Right renal pelvis (tissue), 4 donors: Measurements from ENCODE around the gene NAV2. TPM values are rescaled to one million over a fixed set of nuclear protein-coding genes. Genes with fewer than 3 reads are reported as not detected.
A peak's percentile ranks its signal among the peaks of the same experiment; 100 is the strongest.

Experiments used
- DNase-seq, 4 donors: peaks; one replicate each; pipeline ENCODE4 v3.0.0-alpha.2; 2013; ENCODE audit warnings: low read depth in 4 of 4, low spot score in 3 of 4, missing footprints in 1 of 4
- polyA plus RNA-seq, 4 donors: library from polyadenylated mRNA; unstranded; fragments of 120-200 nt; gene quantifications; one replicate each; pipeline ENCODE4 v1.2.1, GENCODE V29; 2013; ENCODE audit not compliant: insufficient read length in 4 of 4

NAV2 gene
- polyA plus RNA-seq, 4 donors = 33.2 to 55.2 (median 34.0) TPM

DNA sequence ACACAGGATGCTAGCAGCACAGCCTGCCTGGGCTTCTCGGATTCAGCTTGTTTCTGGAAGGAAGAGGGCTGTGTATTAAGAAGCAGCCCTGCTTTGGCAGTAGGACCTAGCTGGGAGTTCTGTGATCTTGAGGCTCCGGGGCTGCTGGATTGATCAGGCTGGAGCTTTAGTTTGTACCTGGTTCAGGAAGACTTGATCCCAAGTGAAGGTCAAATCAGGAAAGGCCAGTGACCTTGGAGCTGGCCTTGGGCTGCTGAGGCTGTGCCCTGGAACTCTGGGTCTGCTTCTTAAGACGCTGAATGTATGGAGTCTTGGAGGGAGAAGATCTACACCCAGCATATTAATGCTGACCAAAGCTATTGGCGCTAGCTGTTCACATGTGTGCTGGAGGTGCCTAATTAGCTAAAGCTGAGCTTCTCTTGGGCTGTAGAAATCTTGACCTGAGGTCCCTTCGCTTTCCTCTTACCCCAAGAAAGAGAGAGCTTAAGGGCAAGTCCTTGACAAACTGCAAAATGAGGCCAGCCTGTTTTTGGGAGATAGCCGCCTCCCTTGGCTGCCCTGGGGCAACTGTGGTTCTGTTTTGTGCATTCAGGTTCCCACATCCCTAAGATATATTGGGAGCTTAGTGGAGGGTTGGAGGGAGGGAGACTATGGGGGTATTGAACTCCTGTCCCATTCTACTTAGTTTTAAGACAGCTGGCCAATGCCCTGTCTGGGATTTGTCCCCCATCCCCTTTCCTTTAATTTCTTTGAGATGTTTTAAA, 311.7 kb downstream of the NAV2 start:
- no peak for DNase-seq

GRCh38 chr11:20025332-20025840, 312.7 kb downstream of the NAV2 start:
- DNase-seq = no peak

DNA sequence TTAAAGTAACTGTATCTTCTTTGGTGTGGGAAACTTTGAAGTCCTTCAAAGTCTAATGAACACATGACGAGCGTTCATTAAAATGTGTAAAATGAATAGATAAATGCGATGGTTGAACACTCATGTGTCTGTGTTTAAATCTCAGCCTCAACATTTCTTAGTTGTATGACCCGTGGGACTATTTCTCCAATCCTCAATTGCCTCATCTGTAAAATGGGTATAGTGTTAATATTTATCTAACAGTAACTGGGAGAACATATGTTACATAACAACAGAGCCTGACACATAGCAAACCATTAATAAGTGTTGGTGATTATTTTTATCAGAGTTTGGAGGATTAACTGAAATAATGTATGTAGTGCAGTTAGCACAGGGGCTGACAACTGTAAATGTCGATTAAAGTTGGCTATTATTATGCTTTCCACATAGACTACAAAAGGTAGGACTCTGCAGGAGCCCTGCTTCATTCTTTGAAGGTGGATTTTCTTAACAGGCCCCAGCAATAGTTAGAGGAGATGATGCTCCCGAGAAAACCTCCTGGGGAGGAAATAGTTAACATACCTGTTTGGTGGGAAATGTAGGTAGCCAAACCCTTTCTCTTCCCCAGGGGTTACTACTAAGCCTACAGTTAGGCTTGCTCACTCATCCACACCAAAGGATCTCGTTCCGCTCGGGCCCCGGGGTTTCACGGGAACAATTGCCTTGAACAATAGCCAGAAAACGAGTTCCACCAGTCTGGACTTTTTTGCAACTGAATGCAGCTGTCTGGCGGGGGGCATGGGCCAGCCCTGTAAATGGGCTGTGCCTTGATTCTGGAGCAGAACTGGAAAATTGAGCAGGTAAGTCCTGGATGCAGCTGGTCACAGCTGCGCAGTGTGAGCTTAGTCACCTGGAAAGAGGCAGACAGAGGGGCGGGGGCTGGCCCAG, 314.3 kb downstream of the NAV2 start:
- peak in 1 of 4 donors; percentile 74 for DNase-seq

DNA sequence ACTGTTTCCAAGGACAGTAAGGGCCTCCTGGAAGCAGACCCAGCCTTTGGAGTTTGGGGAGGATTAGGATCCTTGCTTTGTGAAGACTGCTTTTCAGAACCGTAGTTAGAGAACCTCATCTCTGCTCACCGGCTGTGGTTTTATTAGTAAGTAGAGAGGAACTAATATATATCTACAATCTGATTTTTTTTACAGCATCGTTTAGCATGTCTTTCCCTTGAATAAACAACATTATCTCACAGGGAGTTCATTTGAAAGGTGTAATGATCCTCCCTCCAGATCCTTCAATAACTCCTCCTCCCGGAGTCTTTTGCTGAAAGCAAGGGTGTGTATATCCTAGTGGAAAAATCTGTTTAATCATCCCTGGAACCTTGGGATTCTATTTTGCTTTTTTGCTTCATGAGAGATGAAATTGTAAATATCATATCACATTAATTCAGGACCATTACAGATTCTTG, 314.9 kb downstream of the NAV2 start:
- DNase-seq = no peak

DNA sequence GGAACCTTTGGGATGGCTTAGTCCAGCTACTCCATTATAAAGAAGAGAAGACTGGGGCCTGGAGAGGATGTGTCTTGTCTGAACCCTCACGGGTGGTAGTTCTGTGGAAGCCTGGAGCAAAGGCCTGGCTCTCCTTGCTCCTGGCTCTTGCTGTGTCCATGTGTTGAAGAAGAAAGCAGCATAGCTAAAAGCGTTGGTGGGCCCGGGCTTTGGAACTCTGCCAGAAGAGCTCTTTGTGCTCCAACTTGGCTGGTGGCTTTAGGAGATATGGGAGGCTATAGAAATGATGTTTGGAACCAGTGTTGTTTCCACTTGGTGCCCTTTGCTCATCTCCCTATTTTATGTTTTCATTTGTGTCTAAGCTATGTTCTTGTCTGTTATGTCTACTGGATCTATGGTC, 316.6 kb downstream of the NAV2 start:
- DNase-seq = no peak

GRCh38 chr11:20030472-20030871, 317.8 kb downstream of the NAV2 start:
- DNase-seq = no peak

- DNase-seq = no peak
Measured at GRCh38 chr11:20031155-20032001, 318.7 kb downstream of the NAV2 start.

DNA sequence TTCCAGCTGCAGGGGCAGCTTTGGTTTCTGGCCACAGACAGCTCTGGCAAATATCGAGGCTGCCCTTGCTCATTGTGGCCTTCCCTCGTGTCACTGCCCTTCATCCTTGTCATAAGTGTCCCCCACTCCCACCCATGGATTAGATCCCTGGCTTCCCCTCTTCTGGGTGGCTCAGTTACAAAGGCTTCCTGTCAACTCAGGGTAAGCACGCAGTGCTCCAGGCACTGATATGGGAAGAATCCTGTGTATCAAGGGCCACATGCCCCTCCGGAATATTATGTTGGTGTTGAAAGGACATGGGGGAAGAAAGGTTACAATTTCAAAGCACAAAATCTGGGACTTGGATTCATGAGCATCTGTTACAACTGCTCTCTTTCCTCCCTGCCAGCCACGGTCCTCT, 319.5 kb downstream of the NAV2 start:
- no peak for DNase-seq

- no peak for DNase-seq
Measured at GRCh38 chr11:20032577-20033260, 320.1 kb downstream of the NAV2 start.

DNA sequence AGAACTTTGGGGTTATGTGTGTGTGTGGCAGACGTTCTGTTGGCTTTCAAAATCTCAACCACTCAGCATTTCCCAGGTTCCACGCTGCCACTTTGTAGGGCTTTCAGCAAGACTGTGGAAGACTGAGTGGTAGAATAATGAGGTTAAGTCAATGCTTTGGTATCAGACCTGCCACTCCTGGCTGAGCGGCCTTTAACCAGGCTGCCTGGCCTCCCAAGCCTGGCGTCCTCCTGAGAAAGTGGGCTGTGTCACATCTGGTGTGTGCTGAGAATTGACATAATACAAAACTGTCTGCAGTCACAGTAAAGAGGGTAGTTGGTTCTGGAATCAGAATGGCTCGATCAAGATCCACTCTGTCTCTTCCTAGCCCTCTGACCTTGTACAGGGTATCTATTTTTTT, 321.2 kb downstream of the NAV2 start:
- no peak for DNase-seq

GRCh38 chr11:20034941-20035340, 322.3 kb downstream of the NAV2 start:
- no peak for DNase-seq

DNA sequence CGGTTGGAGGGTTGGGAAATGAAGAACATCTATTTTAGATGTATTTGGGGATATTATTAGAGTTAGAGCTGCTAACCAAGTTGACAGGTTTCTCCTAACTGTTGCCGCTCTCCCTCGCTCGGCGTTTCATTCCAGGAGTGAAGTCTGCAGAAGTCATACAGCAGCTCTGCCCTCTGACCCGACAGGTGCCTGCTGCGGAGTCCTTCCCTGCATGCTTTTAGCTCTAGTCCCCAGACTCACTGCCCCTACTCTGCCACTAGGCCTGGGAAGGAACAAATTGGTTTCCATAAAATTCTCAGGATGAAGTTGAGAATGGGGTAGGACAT, 322.7 kb downstream of the NAV2 start:
- DNase-seq = no peak

DNA sequence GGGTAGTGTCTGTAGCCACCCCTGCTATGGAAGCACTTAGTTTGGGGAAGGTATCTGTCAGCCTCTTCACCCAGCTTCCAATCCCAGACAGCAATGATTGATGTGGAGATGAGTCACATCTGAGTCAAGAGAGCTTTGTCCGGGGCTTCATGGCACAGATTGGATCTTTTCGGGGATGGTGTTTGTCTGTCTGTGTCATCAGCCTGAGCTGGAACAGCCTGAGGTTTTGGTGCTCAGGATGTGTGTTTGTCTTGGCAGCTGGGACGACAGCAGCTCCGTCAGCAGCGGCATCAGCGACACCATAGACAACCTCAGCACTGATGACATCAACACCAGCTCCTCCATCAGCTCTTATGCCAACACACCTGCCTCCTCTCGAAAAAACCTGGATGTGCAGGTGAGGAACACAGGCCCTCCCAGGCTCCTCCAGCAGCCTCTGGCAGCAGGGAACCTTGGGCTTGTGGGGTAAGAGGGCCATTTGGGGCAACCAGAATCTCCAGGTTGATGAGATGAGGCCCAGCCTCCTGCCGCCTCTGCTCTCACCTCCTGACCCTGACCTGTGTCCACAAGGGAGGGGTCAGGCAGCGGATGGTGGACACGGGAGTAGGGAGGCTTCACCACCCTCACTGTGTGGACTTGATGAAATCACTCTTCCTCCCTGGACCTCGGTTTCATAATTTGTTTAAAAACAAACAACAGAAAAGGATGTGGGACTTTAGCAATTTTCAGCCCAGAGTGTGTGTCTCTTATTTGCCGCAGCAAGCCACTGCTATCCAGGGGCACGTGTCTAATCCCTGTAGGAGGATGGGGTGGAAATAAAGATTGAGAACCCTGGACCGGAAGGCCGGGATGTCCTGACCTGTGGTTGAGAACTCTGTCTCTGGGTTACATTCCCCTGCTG, 323.3 kb downstream of the NAV2 start:
- DNase-seq = no peak

DNA sequence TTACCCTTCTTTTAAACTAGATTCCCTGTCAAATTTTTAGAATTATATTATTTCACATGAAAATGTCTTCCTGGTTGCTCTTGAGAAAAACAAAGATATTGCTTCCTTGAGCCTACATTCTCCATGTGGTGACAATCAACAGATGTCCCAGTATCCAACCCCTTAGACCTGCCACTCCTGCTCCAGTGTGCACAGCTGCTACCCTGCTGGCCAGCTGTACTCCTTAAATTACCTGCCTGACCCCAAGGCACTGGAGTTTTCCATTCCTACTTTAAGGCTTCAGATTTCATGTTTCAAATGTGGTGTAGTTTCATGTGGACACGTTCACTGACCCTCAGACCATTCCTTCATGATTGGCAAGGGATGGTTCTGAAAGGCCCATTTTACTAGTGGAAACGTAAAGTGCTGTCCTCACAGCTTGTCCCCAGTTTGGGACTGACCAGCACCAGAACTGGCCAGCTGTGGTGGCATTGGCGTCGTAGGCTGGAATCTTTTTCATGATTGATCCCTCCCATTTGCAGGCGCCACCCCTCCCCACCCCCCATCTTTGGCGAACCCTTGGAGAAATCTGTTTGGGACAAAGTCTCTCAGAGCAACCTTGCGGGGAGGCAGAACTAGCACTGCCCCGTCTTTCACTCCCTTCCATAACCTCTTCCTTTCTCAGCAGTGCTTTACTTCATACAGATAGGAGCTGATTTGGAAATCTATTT, 324.1 kb downstream of the NAV2 start:
- no peak for DNase-seq

GRCh38 chr11:20037396-20038153, 324.9 kb downstream of the NAV2 start:
- DNase-seq = no peak

- no peak for DNase-seq
Measured at GRCh38 chr11:20038412-20038811, 325.8 kb downstream of the NAV2 start.

DNA sequence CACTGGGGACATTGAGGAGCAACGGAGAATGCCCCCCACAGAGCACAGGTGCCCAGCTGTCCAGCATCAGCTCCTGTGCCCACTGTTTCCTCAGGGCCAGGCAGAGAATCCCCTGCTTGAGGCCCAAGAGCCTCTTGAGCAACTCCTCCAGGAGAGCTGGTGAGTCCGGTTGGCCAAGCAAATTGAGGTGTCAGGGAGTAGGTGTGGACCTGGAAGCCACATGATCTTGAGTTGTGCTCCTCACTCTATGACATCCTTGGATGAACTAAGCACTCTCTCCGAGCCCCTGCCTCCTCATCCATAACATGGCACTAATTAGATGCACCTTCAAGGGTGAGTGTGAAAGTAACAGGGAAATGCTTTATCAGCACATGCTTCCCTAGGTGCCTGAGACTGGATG, 326.3 kb downstream of the NAV2 start:
- no peak for DNase-seq

DNA sequence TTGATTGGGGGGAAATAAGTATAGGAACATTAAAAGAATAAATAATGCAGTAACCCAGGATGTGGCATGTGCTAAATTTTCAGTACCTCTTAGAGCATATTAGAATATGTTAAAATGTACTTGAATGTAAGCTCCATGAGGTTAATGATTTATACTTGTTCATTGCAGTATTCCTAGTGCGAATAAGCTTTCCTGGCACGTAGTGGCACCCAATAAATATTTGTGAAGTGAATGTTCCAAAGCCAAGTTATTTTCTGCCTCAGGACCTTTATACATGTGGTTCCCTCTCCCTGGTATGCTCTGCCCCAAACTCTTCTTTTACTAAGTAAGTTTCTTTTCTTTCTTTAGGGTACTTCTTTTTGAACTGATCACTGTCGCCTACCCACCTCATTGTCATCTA, 328.9 kb downstream of the NAV2 start:
- no peak for DNase-seq
